Measurements from ENCODE around the gene DRC7.
"Not testable (repeated sequence)": the region's sequence is repeated elsewhere in the genome, so short reads cannot be mapped to it uniquely, and the experiment has no call there.

The DRC7 gene

DNA sequence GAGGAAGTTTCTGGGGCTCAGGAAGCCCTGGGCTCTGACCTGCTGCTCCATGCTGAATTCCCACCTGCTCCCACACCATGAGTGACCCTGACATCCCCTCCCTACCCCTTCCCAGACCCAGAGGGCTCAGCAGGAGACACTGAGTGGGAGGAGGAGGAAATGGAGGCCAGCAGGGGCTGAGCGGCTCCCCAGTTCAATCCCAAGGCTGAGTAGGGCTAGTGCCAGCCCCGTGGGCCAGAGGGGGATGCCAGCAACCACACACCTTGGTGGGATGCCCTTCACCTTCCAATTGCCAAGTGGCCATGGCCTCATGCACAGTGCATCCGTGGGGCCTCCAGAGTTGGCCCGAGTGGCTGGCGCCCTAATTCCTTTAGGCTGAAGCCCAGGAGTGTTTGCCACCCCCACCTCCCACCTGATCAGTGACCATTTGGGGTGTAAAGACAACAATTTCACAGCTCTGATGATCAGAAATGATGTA lies 27.5 kb upstream of the DRC7 start:
- Mint-ChIP-seq H3K4me3 (no peak overlapping the region), H3K4me1 (ENCODE audit: low read depth) (no peaks in the 10 kb centered on the region), H3K27me3 (ENCODE audit: low read depth) (peaks cover 13% of the 10 kb centered on the region), H3K27ac (no peak overlapping the region), H3K36me3 (ENCODE audit: low read depth) (no peaks in the 10 kb centered on the region), H3K9me3 (no peaks in the 10 kb centered on the region)

DNA sequence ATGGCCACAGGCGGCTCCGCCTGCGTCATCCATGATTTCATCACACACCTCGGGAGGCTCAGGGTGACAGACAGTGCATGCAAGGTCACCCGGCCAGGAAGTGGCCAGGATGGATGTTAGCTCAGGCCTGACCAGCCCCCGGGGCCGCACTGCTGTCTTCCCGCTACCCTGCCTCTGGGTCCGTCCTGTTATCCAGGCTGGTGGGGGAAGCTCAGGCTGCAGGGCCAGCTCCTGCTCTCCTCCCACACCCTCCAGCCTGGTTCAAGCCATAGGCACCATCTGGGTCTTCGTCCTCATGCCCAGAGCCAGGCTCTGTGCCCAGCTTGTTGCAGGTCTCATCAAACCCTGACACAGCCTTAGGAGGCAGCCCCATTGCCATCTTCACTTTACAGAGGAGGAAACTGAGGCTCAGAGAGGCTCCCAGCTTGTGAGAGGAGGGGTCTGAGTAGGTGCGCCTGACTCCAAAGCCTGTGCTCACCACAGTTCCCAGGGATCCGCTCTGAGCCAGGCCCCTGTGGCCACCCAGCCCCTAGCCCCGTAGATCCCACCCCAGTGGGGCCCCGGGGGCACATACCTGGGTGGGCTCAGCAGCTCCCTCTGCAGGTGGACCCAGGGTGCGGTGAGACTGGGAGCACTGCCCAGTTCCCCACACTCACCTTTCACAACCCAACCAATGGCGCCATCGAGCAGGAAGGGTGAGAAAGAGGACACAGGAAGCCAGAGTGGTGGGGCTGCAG lies 26.9 kb upstream of the DRC7 start:
- H3K9me3 Mint-ChIP-seq = no peaks in the 10 kb centered on the region
- H3K4me1 Mint-ChIP-seq (ENCODE audit: low read depth) = no peaks in the 10 kb centered on the region
- no peaks in the 10 kb centered on the region for H3K36me3 Mint-ChIP-seq (ENCODE audit: low read depth)
- H3K4me3 Mint-ChIP-seq = no peak overlapping the region
- H3K27me3 Mint-ChIP-seq (ENCODE audit: low read depth) = peaks cover 13% of the 10 kb centered on the region
- H3K27ac Mint-ChIP-seq = no peak overlapping the region

DNA sequence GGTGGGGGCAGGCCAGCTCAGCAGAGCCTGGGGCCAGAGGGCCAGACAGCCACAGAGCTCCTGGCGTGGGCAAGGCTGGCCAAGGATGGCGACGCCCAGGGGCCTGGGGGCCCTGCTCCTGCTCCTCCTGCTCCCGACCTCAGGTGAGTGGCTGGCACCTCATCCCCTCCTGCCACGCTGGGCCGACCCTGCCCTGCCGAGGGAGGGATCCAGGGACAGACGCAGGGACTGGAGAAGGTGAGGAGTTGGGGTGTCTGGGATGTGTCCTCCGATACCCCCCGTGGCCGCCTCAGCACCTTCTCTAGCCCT lies 26.4 kb upstream of the DRC7 start, which contains the start of gene ADGRG3:
Gene ADGRG3 (plus strand): TSS at position 44 of the 309 bp plus-strand sequence. CDS start 42 bp downstream, at position 86.
- Mint-ChIP-seq H3K27ac (no peak within 1 kb of the TSS), H3K36me3 (ENCODE audit: low read depth) (no peaks in the 10 kb centered on the region), H3K27me3 (ENCODE audit: low read depth) (peaks cover 15% of the 10 kb centered on the region), H3K4me3 (no peak within 1 kb of the TSS), H3K4me1 (ENCODE audit: low read depth) (no peaks in the 10 kb centered on the region), H3K9me3 (no peaks in the 10 kb centered on the region)

DNA sequence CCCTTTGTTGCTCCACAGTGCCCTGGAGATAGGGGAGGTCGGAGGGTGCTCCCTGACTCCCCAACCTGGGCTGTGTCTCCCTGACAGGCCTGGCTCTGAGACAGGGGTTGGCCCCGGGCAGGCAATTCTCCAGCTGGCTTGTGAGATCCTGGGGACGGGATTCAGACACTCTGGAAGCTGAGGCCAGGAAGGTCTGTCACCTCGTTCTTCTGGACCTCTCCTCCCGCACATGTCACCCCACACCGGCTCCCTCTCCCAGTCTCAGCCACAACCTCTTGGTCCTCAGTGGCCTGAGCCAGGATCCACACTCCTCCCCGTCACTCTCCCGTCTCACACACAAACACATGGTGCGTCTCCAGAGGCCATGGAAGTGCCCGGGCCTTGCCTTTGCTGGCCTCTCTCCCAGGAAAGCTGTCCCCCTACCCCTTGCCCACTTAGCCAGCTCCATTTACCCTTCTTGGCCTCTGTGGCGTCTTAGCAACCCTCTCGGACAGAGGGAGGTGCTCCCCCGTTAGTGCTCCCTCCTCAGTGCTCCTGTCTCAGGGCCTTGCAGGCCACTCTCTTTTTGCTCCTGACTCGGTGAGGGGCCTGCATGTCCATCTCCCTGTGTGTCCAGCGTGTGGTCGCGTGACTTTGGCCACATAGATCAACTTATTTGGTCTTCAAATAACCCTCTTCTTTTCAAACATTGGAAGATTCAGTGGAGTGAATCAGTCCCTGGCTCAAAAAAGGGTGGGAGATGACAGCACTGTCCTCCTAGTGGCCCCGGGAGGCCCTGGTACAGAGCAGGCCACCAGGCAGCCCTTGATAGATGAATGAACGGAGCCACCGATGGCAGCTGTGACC lies 25.8 kb upstream of the DRC7 start:
- H3K27me3 Mint-ChIP-seq (ENCODE audit: low read depth) = peaks cover 21% of the 10 kb centered on the region

DNA sequence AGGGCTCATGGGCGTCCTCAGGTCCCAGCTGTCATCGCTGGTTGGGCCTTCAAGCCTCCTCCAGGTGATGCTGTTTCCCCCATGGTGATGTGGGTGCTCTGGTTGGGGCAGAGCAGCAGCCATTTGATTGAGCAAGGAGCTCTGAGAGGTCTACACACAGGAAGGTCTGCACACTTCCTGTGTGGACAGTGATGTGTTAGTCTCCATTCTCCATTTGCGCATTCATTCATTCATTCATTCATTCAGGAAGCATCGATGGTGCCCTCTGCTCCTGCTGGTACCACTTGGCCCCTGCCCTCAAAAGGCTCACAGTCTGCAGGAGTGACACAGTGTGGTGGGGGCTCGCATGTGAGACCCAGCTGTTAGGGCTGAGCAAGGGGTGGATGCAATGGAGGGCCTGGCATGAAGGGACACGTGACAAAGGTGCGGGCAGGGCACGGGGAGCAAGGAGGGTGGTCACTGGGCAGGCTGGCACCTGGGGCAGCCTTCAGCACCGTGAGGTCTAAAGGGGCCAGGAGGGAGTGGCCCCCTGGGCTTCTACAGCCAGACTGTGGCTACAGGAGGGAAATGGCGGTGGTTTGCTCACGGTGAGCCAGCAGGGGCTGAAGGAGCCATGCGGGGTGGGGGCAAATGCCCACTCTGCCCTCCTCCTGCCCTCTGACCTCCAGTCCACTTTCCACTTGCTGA lies 25.0 kb upstream of the DRC7 start:
- Mint-ChIP-seq H3K27ac (no peak overlapping the region), H3K4me3 (no peak overlapping the region), H3K9me3 (no peaks in the 10 kb centered on the region), H3K27me3 (ENCODE audit: low read depth) (peaks cover 24% of the 10 kb centered on the region), H3K4me1 (ENCODE audit: low read depth) (no peaks in the 10 kb centered on the region), H3K36me3 (ENCODE audit: low read depth) (no peaks in the 10 kb centered on the region)

More for the DNA sequence above, 25.8 kb upstream of the DRC7 start:
- Mint-ChIP-seq H3K4me1 (ENCODE audit: low read depth) (no peaks in the 10 kb centered on the region), H3K36me3 (ENCODE audit: low read depth) (no peaks in the 10 kb centered on the region), H3K4me3 (no peak overlapping the region), H3K27ac (no peak overlapping the region), H3K9me3 (no peaks in the 10 kb centered on the region)

DNA sequence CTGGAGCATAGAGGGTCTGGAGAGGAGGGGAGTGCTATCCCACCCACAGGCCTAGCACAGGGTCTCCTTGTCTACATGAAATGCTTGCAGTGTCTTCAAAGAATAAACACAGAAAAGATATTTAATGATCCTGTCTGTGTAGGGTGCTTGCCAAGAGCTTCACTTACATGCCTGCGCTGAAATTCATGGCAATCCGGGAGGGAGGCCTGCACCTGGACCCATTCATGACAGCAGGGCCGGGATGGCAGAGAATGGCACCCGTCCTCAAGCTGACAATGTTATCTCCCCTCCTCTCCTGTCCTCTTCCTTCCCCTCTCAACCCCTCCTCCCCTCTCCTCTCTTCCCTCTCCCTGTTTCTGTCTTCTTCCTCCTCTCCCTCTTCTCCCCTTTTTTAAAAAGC lies 24.4 kb upstream of the DRC7 start:
- H3K36me3 Mint-ChIP-seq (ENCODE audit: low read depth) = no peaks in the 10 kb centered on the region
- H3K9me3 Mint-ChIP-seq = no peaks in the 10 kb centered on the region
- peaks cover 28% of the 10 kb centered on the region for H3K27me3 Mint-ChIP-seq (ENCODE audit: low read depth)
- H3K4me3 Mint-ChIP-seq = no peak overlapping the region
- H3K27ac Mint-ChIP-seq = no peak overlapping the region
- H3K4me1 Mint-ChIP-seq (ENCODE audit: low read depth) = no peaks in the 10 kb centered on the region

DNA sequence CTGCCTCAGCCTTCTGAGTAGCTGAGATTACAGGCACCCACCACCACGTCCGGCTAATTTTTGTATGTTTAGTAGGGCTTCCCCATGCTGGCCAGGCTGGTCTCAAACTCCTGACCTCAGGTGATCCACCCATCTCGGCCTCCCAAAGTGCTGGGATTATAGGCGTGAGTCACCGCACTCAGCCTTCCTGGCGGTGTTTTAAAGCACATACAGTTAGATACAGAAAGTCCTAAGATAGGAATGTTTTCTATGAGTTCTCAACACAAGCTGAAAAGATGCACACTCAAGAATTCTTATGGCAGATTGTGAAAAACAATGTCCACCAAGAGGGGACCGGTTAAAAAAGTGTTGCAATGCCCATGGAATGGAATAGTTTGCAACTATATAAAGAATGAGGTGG lies 23.2 kb upstream of the DRC7 start:
- not testable (repeated sequence) for H3K36me3 Mint-ChIP-seq (ENCODE audit: low read depth); H3K4me3 Mint-ChIP-seq; H3K4me1 Mint-ChIP-seq (ENCODE audit: low read depth); H3K9me3 Mint-ChIP-seq; H3K27ac Mint-ChIP-seq
- H3K27me3 Mint-ChIP-seq (ENCODE audit: low read depth) = peaks cover 32% of the 10 kb centered on the region

DNA sequence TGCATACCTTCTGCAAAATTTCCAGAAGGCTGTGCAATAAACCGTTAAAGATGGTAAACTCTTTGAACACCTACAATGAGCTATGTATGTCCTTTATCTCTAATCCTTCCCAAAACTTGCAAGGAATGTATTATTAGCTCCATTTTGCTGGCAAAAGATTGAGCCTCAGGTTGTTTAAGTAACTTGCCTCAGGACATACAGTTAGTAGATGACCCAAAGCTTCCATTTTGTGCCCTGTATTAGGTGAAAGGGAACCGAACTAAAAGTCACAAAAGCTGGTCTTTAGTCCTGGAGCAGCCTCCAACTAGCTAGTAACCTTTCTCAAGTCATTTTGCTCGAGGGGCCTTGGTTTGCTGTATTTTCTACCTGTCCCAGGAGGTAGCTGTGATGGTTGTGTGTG lies 22.2 kb upstream of the DRC7 start:
- no peaks in the 10 kb centered on the region for H3K36me3 Mint-ChIP-seq (ENCODE audit: low read depth)
- peaks cover 32% of the 10 kb centered on the region for H3K27me3 Mint-ChIP-seq (ENCODE audit: low read depth)

DNA sequence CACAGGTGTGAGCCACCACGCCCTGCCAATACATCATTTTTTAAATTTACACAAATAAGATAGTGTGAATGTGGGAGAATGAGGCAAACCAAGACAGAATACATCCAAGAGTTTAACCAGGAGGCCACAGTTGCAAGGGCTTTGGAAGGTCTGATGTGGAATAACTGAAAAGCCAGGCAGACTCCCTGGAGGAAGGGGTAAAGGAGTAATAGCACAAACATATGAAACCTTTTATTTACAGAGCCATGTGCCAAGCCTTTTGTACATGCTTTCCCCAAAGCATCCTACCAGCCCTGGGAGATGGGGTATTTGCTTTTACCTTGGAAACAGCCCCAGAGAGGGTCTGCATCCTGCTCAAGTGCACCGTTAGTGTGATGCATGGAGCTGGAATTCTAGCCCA lies 21.8 kb upstream of the DRC7 start:
- Mint-ChIP-seq H3K4me3 (no peak overlapping the region), H3K27me3 (ENCODE audit: low read depth) (peaks cover 34% of the 10 kb centered on the region), H3K4me1 (ENCODE audit: low read depth) (no peaks in the 10 kb centered on the region), H3K9me3 (no peaks in the 10 kb centered on the region), H3K27ac (no peak overlapping the region), H3K36me3 (ENCODE audit: low read depth) (no peaks in the 10 kb centered on the region)

More for the DNA sequence above, 22.2 kb upstream of the DRC7 start:
- Mint-ChIP-seq H3K4me3 (no peak overlapping the region), H3K27ac (no peak overlapping the region), H3K4me1 (ENCODE audit: low read depth) (no peaks in the 10 kb centered on the region), H3K9me3 (no peaks in the 10 kb centered on the region)

DNA sequence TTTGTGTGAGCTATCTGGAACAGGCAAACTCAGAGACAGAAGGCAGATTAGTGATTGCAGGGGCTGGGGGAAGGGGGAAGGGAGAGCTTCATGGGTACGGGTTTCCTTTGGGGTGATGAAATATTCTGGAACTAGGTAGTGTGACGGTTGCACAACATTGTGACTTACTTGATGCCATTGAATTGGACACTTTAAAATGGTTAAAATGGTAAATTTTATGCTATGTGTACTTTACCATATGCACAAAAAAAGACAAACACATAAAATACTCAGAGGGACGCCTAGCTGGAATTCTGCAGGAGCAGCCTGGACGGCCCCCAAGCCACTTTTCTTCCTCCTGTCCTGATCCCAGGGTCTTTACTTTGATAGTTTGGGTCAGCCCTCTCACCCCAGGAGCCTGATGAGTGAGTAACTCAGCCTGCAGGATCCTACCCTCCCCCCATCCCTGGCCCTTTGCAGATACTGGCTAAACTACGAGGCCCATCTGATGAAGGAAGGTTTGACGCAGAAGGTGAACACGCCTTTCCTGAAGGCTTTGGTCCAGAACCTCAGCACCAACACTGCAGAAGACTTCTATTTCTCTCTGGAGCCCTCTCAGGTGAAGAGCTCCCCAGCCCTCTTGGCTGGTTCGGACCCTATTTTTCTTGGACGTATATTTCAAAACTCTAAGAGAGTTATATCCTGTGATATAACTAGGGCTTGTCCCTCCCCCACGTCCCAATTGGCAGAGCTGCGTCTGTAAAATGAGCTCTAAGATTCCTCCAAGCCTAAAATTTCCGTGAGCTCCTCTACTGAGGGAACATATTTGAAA lies 18.7 kb upstream of the DRC7 start:
- H3K27ac Mint-ChIP-seq = no peak overlapping the region
- no peaks in the 10 kb centered on the region for H3K9me3 Mint-ChIP-seq
- no peak overlapping the region for H3K4me3 Mint-ChIP-seq
- H3K36me3 Mint-ChIP-seq (ENCODE audit: low read depth) = no peaks in the 10 kb centered on the region
- H3K4me1 Mint-ChIP-seq (ENCODE audit: low read depth) = no peaks in the 10 kb centered on the region
- H3K27me3 Mint-ChIP-seq (ENCODE audit: low read depth) = peaks cover 23% of the 10 kb centered on the region

DNA sequence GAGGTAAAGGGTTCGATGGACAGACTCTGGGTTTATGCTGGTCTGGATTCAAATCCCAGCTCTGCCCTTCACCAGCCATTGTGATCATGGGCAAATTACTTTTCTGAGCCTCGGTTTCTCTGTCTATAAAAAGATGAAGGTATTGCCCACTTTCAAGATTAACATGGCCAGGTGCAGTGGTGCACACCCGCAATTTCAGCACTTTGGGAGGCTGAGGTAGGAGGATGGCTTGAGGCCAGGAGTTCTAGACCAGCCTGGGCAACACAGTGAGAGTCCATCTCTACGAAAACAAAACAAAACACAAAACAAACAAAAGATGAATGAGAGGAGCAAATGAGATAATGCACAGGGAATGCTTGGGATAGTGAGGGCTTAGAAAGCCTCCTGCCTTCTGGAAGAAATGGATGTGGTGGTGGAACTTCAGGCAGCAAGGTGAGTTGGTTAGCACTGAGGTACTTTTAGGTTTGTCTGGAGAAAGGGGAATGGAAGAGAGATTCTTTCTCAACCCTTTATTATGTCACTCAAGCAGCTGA lies 18.0 kb upstream of the DRC7 start:
- Mint-ChIP-seq H3K36me3 (ENCODE audit: low read depth) (no peaks in the 10 kb centered on the region), H3K9me3 (no peaks in the 10 kb centered on the region), H3K4me3 (no peak overlapping the region), H3K27ac (no peak overlapping the region), H3K4me1 (ENCODE audit: low read depth) (no peaks in the 10 kb centered on the region), H3K27me3 (ENCODE audit: low read depth) (peaks cover 21% of the 10 kb centered on the region)

DNA sequence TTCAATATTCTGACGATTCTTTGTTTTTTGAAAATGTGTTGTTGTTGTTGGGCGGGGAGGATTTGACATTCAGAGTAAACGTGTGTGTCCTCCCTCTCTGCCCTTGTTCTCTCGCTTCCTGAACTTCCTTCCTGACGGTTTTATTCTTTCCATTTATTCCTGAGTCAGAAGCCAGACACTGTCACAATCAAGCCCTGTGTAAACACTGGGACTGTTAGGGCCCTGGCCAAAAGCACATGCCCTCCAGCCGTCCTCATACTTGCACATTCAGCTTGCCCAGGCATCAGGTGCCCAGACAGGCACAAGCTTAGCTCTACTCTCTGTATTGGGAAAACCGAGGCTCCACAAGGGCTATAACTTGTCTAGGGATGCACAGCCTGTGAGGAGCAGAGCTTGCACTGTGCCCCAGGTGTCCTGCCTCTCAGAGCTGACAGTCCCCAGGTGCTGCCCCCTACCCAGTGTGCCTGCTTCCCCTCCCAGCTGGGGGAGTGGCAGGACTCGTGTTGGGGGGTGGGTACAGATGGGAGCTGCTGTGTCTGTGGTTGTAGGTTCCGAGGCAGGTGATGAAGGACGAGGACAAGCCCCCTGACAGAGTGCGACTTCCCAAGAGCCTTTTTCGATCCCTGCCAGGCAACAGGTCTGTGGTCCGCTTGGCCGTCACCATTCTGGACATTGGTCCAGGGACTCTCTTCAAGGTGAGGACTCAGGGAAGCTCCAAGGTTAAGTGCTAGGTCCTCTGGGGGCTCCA lies 16.8 kb upstream of the DRC7 start:
- no peaks in the 10 kb centered on the region for H3K9me3 Mint-ChIP-seq
- no peaks in the 10 kb centered on the region for H3K4me1 Mint-ChIP-seq (ENCODE audit: low read depth)
- no peaks in the 10 kb centered on the region for H3K36me3 Mint-ChIP-seq (ENCODE audit: low read depth)
- no peak overlapping the region for H3K4me3 Mint-ChIP-seq
- no peak overlapping the region for H3K27ac Mint-ChIP-seq
- peaks cover 21% of the 10 kb centered on the region for H3K27me3 Mint-ChIP-seq (ENCODE audit: low read depth)

DNA sequence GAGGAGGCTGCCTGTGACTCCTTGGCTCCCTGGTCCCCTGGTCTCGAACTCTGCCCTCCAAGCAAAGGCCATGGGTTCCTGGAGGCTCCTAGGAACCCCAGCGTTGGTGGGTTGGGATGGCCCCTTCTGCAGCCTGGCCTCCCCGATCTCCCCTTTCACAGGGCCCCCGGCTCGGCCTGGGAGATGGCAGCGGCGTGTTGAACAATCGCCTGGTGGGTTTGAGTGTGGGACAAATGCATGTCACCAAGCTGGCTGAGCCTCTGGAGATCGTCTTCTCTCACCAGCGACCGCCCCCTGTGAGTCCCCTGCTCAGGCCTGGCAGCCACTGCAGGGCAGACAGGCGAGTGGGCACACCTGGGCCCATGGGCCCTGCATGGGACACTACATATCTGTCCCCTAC lies 15.6 kb upstream of the DRC7 start:
- no peaks in the 10 kb centered on the region for H3K9me3 Mint-ChIP-seq
- no peaks in the 10 kb centered on the region for H3K36me3 Mint-ChIP-seq (ENCODE audit: low read depth)
- H3K4me3 Mint-ChIP-seq = no peak overlapping the region

More for the DNA sequence above, 15.6 kb upstream of the DRC7 start:
- peaks cover 12% of the 10 kb centered on the region for H3K27me3 Mint-ChIP-seq (ENCODE audit: low read depth)
- H3K27ac Mint-ChIP-seq = no peak overlapping the region
- H3K4me1 Mint-ChIP-seq (ENCODE audit: low read depth) = no peaks in the 10 kb centered on the region

Measured in T-helper 1 cell treated with Interleukin-12 subunit alpha and Interleukin-12 subunit beta and Interleukin-4 antibody, amounts not matched to agents 30 μg/mL and 1 μg/mL, for 36 hours (primary cell).